GM23338 (cell line): ENCODE data around the gene CROCC2. TPM values are rescaled to one million over a fixed set of nuclear protein-coding genes. Genes with fewer than 3 reads are reported as not detected.

ENCODE experiments used
- ATAC-seq: fragments of 200-7000 bp; cut with Tn5 transposase; 3 replicates; pipeline ENCODE4 v1.9.1; 2020
- DNase-seq: peaks from one replicate; pipeline ENCODE4 v3.0.0-alpha.2; 2015; ENCODE audit warnings: low spot score
- H2AFZ ChIP-seq: fragments of 200-600 bp; sonication (generic); 2 replicates; pipeline ENCODE4 v1.8.0; 2016; ENCODE audit warnings: antibody characterized with exemption, mild to moderate bottlenecking, moderate library complexity
- H3F3A ChIP-seq: fragments of 200-600 bp; sonication (generic); replicated peaks from 2 replicates; pipeline ENCODE4 v1.8.0; 2017; ENCODE audit warnings: antibody characterized with exemption, mixed run types, low read depth
- H3K27ac ChIP-seq: fragments of 200-600 bp; sonication (generic); 2 replicates; pipeline ENCODE4 v1.6.1; 2016; ENCODE audit warnings: low read depth
- H3K27me3 ChIP-seq: fragments of 200-600 bp; sonication (generic); 2 replicates; pipeline ENCODE4 v1.8.0; 2016; ENCODE audit warnings: mild to moderate bottlenecking, mixed run types, moderate library complexity; ENCODE audit not compliant: insufficient read depth
- H3K36me3 ChIP-seq: fragments of 200-600 bp; sonication (generic); 2 replicates; pipeline ENCODE4 v1.8.0; 2016; ENCODE audit warnings: mild to moderate bottlenecking; ENCODE audit not compliant: insufficient read depth
- H3K4me1 ChIP-seq: fragments of 200-600 bp; sonication (generic); 2 replicates; pipeline ENCODE4 v1.8.0; 2016; ENCODE audit warnings: mild to moderate bottlenecking, moderate library complexity; ENCODE audit not compliant: insufficient read depth
- H3K4me2 ChIP-seq: fragments of 200-600 bp; sonication (generic); 2 replicates; pipeline ENCODE4 v1.7.1; 2017; ENCODE audit warnings: mixed run types
- H3K4me3 ChIP-seq: fragments of 200-600 bp; sonication (generic); 2 replicates; pipeline ENCODE4 v1.6.1; 2016; ENCODE audit warnings: mixed run types
- H3K79me2 ChIP-seq: fragments of 200-600 bp; sonication (generic); replicated peaks from 2 replicates; pipeline ENCODE4 v1.8.0; 2017; ENCODE audit warnings: mild to moderate bottlenecking; ENCODE audit not compliant: insufficient read depth
- H3K9me2 ChIP-seq: fragments of 200-600 bp; sonication (generic); 2 replicates; pipeline ENCODE4 v1.8.0; 2017; ENCODE audit not compliant: insufficient read depth
- H4K20me1 ChIP-seq: fragments of 200-600 bp; sonication (generic); replicated peaks from 2 replicates; pipeline ENCODE4 v1.8.0; 2017; ENCODE audit warnings: mild to moderate bottlenecking; ENCODE audit not compliant: insufficient read depth
- H3K27ac Mint-ChIP-seq: 2 replicates; pipeline ENCODE4 v1.8.0; 2020; ENCODE audit warnings: inconsistent platforms, mild to moderate bottlenecking, moderate library complexity, mixed read lengths
- H3K27me3 Mint-ChIP-seq: 3 replicates; pipeline ENCODE4 v1.8.0; 2022; ENCODE audit warnings: low read depth, mild to moderate bottlenecking, moderate library complexity, mixed read lengths, inconsistent platforms; ENCODE audit not compliant: insufficient read depth, poor library complexity
- H3K36me3 Mint-ChIP-seq: 3 replicates; pipeline ENCODE4 v1.8.0; 2021; ENCODE audit warnings: low read depth, mild to moderate bottlenecking, inconsistent platforms, moderate library complexity, mixed read lengths
- H3K4me1 Mint-ChIP-seq: 3 replicates; pipeline ENCODE4 v1.8.0; 2020; ENCODE audit warnings: mild to moderate bottlenecking, inconsistent platforms, mixed read lengths
- H3K4me3 Mint-ChIP-seq: 3 replicates; pipeline ENCODE4 v1.8.0; 2021; ENCODE audit warnings: moderate library complexity, mild to moderate bottlenecking, inconsistent platforms, mixed read lengths
- H3K9me3 Mint-ChIP-seq: 3 replicates; pipeline ENCODE4 v1.8.0; 2020; ENCODE audit warnings: moderate library complexity, mild to moderate bottlenecking, inconsistent platforms, mixed read lengths
- CREB1 ChIP-seq: fragments of 250-450 bp; sonication (Bioruptor Pico); IDR thresholded peaks from 2 replicates; pipeline ENCODE4 v1.5.0; 2020; ENCODE audit warnings: low read depth, mild to moderate bottlenecking, moderate library complexity
- JUNB ChIP-seq: IDR thresholded peaks from one replicate; pipeline ENCODE4 v1.6.1; 2016; ENCODE audit warnings: antibody characterized with exemption; ENCODE audit not compliant: unreplicated experiment
- POLR2AphosphoS5 ChIP-seq: IDR thresholded peaks from 2 replicates; pipeline ENCODE4 v1.6.1; 2016; ENCODE audit warnings: antibody characterized with exemption, low read depth
- ZNF114 ChIP-seq: fragments of 250-450 bp; sonication (Bioruptor Pico); IDR thresholded peaks from 2 replicates; pipeline ENCODE4 v1.5.0; 2020; ENCODE audit warnings: mild to moderate bottlenecking, moderate library complexity
- ZNF331 ChIP-seq: fragments of 250-450 bp; sonication (Bioruptor Pico); IDR thresholded peaks from 2 replicates; pipeline ENCODE4 v1.5.0; 2020; ENCODE audit warnings: low read depth, mild to moderate bottlenecking, moderate library complexity
- polyA plus RNA-seq: library from polyadenylated mRNA; unstranded; fragments of >200 nt; fragmentation: Nextera tagmentation; extraction: Ambion mirVana; gene quantifications from 2 replicates; pipeline ENCODE4 v1.2.1, GENCODE V29; 2016
- total RNA-seq: library from RNA; depleted of rRNA; stranded (reverse); fragments of >200 nt; shearing (Covaris generic); gene quantifications from 2 replicates; pipeline ENCODE4 v1.2.3, GENCODE V29; 2014
- TF ChIP-seq, protein P1 (sequence below): IDR thresholded peaks from one replicate; pipeline ENCODE4 v1.6.1; 2018; ENCODE audit warnings: antibody characterized with exemption; ENCODE audit not compliant: unreplicated experiment
- TF ChIP-seq, protein P2 (sequence below): IDR thresholded peaks from 2 replicates; pipeline ENCODE4 v1.6.1; 2016; ENCODE audit warnings: antibody characterized with exemption

The CROCC2 gene
- total and polyA plus RNA-seq, 2 experiments from 2014 or later, result not detected

- TF ChIP-seq JUNB, result no peak
- no peak for TF ChIP-seq ZNF331 (CRISPR knock-in tag)
- no peak for TF ChIP-seq CREB1 (CRISPR knock-in tag)
- TF ChIP-seq, protein P1, sequence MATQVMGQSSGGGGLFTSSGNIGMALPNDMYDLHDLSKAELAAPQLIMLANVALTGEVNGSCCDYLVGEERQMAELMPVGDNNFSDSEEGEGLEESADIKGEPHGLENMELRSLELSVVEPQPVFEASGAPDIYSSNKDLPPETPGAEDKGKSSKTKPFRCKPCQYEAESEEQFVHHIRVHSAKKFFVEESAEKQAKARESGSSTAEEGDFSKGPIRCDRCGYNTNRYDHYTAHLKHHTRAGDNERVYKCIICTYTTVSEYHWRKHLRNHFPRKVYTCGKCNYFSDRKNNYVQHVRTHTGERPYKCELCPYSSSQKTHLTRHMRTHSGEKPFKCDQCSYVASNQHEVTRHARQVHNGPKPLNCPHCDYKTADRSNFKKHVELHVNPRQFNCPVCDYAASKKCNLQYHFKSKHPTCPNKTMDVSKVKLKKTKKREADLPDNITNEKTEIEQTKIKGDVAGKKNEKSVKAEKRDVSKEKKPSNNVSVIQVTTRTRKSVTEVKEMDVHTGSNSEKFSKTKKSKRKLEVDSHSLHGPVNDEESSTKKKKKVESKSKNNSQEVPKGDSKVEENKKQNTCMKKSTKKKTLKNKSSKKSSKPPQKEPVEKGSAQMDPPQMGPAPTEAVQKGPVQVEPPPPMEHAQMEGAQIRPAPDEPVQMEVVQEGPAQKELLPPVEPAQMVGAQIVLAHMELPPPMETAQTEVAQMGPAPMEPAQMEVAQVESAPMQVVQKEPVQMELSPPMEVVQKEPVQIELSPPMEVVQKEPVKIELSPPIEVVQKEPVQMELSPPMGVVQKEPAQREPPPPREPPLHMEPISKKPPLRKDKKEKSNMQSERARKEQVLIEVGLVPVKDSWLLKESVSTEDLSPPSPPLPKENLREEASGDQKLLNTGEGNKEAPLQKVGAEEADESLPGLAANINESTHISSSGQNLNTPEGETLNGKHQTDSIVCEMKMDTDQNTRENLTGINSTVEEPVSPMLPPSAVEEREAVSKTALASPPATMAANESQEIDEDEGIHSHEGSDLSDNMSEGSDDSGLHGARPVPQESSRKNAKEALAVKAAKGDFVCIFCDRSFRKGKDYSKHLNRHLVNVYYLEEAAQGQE, result no peak
Measured at GRCh38 chr2:240868286-240869108, 37.6 kb upstream of the CROCC2 start, which contains the start of gene AGXT (continued).

DNA sequence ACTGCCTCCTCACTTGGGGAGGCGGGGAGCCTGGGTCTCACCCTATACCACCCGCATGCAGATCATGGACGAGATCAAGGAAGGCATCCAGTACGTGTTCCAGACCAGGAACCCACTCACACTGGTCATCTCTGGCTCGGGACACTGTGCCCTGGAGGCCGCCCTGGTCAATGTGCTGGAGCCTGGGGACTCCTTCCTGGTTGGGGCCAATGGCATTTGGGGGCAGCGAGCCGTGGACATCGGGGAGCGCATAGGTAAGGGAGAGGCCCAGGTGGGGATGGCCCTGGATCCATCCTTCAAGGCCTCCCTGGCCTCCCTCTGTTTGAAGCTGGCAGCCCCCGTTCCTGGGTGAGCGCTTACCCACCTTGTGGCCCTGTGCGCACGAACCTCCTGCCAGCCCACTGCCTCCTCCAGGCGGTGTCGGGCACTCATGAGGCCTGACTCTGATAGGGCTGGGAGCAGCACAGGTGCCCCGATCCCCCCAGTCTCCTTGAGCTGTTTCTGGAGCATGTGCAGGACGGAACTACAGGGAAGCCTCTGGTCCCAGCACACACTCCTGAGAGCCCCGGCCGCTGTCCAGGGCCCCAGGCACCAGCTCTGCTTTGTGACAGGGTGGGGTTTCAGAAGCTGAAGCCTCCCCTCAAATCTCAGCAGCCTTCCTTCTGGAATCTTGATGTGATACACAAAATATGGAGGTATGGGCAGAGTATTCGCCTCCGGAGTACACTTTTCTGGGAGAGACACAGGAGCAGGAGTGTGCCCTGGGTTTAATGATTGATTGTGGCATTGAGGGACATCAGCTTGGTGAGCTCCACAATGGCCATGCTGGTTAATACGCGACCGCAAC lies 36.8 kb upstream of the CROCC2 start:
- Histone ChIP-seq H3K4me3 (no peak overlapping the region), H3K27me3 (no peaks in the 10 kb centered on the region), H3F3A (no peaks in the 10 kb centered on the region), H3K9me2 (no peaks in the 10 kb centered on the region), H3K36me3 (no peaks in the 10 kb centered on the region), H3K79me2 (no peaks in the 10 kb centered on the region), H2AFZ (no peak overlapping the region), H3K27ac (no peak overlapping the region), H3K4me2 (no peak overlapping the region), H3K4me1 (no peaks in the 10 kb centered on the region), H4K20me1 (no peaks in the 10 kb centered on the region; the same call in 1 of the 2 replicates)
- Mint-ChIP-seq H3K4me3 (no peak overlapping the region), H3K27me3 (peaks cover 2% of the 10 kb centered on the region), H3K27ac (no peak overlapping the region), H3K9me3 (no peaks in the 10 kb centered on the region), H3K36me3 (no peaks in the 10 kb centered on the region), H3K4me1 (0 out of 3 replicates have a peak, but pooled peaks cover 1% of the 10 kb centered on the region)
- ATAC-seq (no peak), DNase-seq (no peak)
- TF ChIP-seq, protein P1, result no peak
- TF ChIP-seq ZNF114 (no peak), POLR2AphosphoS5 (no peak)
- TF ChIP-seq, protein P2, sequence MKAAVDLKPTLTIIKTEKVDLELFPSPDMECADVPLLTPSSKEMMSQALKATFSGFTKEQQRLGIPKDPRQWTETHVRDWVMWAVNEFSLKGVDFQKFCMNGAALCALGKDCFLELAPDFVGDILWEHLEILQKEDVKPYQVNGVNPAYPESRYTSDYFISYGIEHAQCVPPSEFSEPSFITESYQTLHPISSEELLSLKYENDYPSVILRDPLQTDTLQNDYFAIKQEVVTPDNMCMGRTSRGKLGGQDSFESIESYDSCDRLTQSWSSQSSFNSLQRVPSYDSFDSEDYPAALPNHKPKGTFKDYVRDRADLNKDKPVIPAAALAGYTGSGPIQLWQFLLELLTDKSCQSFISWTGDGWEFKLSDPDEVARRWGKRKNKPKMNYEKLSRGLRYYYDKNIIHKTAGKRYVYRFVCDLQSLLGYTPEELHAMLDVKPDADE, result no peak
